ENCODE results near the gene TMEM132D.

GRCh38 chr12:129540249-129540648, 363.6 kb downstream of the TMEM132D start:
- TF ChIP-seq, protein P1, sequence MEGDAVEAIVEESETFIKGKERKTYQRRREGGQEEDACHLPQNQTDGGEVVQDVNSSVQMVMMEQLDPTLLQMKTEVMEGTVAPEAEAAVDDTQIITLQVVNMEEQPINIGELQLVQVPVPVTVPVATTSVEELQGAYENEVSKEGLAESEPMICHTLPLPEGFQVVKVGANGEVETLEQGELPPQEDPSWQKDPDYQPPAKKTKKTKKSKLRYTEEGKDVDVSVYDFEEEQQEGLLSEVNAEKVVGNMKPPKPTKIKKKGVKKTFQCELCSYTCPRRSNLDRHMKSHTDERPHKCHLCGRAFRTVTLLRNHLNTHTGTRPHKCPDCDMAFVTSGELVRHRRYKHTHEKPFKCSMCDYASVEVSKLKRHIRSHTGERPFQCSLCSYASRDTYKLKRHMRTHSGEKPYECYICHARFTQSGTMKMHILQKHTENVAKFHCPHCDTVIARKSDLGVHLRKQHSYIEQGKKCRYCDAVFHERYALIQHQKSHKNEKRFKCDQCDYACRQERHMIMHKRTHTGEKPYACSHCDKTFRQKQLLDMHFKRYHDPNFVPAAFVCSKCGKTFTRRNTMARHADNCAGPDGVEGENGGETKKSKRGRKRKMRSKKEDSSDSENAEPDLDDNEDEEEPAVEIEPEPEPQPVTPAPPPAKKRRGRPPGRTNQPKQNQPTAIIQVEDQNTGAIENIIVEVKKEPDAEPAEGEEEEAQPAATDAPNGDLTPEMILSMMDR (IDR thresholded peaks at IDR 0.05; ENCODE audit: insufficient read depth, low read depth, low read length), result no peak
- no peak for TF ChIP-seq EZH2 (IDR thresholded peaks at IDR 0.05; ENCODE audit: insufficient read depth, low read length)

Data from astrocyte (in vitro differentiated cells and primary cell).